Prostate gland (tissue), 2 donors: ENCODE results near the gene HMGXB3. TPM values are rescaled to one million over a fixed set of nuclear protein-coding genes. Genes with fewer than 3 reads are reported as not detected.

Experiments
- DNase-seq: peaks from one replicate; pipeline ENCODE4 v3.0.0-alpha.2; 2019; ENCODE audit warnings: low spot score
- H3K27ac ChIP-seq, 2 donors: fragments of 200-600 bp; sonication (generic); 2 replicates each; pipeline ENCODE4 v1.5.1; 2017 to 2019
- H3K27me3 ChIP-seq: fragments of 200-600 bp; sonication (generic); replicated peaks from 2 replicates; pipeline ENCODE4 v1.5.1; 2019; ENCODE audit not compliant: insufficient read depth
- H3K36me3 ChIP-seq, 2 donors: fragments of 200-600 bp; sonication (generic); 1 replicate in 1 of 2; 2 replicates in 1 of 2; pipeline versions ENCODE4 v1.5.1 to v1.8.1; 2017 to 2019
- H3K4me1 ChIP-seq: fragments of 200-600 bp; sonication (generic); replicated peaks from 2 replicates; pipeline ENCODE4 v1.5.1; 2019
- H3K4me3 ChIP-seq, 2 donors: fragments of 200-600 bp; sonication (generic); 2 replicates each; pipeline ENCODE4 v1.5.1; 2017 to 2019
- H3K9me3 ChIP-seq: fragments of 200-600 bp; sonication (generic); 2 replicates; pipeline ENCODE4 v1.5.1; 2017
- POLR2A ChIP-seq: fragments of 450-650 bp; IDR thresholded peaks from one replicate; pipeline ENCODE4 v1.6.1; 2016; ENCODE audit warnings: antibody characterized with exemption, mild to moderate bottlenecking
- POLR2AphosphoS5 ChIP-seq: sonication (generic); formaldehyde crosslinking; IDR thresholded peaks from one replicate; pipeline ENCODE4 v1.6.1; 2017; ENCODE audit warnings: antibody characterized with exemption
- whole genome bisulfite sequencing: methylation state at CpG from one replicate; pipeline ENCODE4 v1.1.5; 2018; 5-methylcytosine and 5-hydroxymethylcytosine counted together
- intact Hi-C: fragments of 100-400 bp; cut with DNase I; formaldehyde crosslinking; loops from one replicate; pipeline ENCODE4 v1.14.2; 2022
- small RNA-seq, 2 donors: library from RNA; depleted of rRNA; stranded (forward); fragments of <200 nt; gene quantifications; one replicate each; pipeline ENCODE3, GENCODE V24; 2016
- total RNA-seq, 2 donors: library from RNA; depleted of rRNA; stranded (reverse); fragments of >200 nt; gene quantifications; one replicate each; pipeline ENCODE4 v1.1.0, GENCODE V29; 2016
- TF ChIP-seq, protein P1 (sequence below), 4 experiments: fragments of 200-600 bp in 2 of 4; fragments of 450-650 bp in 2 of 4; sonication (generic) in 2 of 4; IDR thresholded peaks; 1 replicate in 3 of 4; 2 replicates in 1 of 4; pipeline ENCODE4 v1.5.1; 2016 to 2019; ENCODE audit warnings: antibody characterized with exemption in 4 of 4, mild to moderate bottlenecking in 2 of 4, moderate library complexity in 2 of 4

The HMGXB3 gene
- total RNA-seq, 2 donors from 2014 or later: 49.6 to 64.2 TPM

- Histone ChIP-seq H3K4me1 (no peaks in the 10 kb centered on the region), H3K27me3 (no peaks in the 10 kb centered on the region), H3K36me3 (no peaks in the 10 kb centered on the region), H3K4me3 (no peak overlapping the region), H3K9me3 (no peaks in the 10 kb centered on the region), H3K27ac (no peak overlapping the region)
- WGBS: 70% methylated on average over 3 of the region's 3 CpGs
- DNase-seq: no peak
- intact Hi-C loops: no loop called here
- TF ChIP-seq POLR2A (no peak), POLR2AphosphoS5 (no peak)
- TF ChIP-seq, protein P1, sequence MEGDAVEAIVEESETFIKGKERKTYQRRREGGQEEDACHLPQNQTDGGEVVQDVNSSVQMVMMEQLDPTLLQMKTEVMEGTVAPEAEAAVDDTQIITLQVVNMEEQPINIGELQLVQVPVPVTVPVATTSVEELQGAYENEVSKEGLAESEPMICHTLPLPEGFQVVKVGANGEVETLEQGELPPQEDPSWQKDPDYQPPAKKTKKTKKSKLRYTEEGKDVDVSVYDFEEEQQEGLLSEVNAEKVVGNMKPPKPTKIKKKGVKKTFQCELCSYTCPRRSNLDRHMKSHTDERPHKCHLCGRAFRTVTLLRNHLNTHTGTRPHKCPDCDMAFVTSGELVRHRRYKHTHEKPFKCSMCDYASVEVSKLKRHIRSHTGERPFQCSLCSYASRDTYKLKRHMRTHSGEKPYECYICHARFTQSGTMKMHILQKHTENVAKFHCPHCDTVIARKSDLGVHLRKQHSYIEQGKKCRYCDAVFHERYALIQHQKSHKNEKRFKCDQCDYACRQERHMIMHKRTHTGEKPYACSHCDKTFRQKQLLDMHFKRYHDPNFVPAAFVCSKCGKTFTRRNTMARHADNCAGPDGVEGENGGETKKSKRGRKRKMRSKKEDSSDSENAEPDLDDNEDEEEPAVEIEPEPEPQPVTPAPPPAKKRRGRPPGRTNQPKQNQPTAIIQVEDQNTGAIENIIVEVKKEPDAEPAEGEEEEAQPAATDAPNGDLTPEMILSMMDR (IDR thresholded peaks at IDR 0.05): no peak
These were observed 91.7 kb downstream of the HMGXB3 start for GRCh38 chr5:150092159-150092787.

DNA sequence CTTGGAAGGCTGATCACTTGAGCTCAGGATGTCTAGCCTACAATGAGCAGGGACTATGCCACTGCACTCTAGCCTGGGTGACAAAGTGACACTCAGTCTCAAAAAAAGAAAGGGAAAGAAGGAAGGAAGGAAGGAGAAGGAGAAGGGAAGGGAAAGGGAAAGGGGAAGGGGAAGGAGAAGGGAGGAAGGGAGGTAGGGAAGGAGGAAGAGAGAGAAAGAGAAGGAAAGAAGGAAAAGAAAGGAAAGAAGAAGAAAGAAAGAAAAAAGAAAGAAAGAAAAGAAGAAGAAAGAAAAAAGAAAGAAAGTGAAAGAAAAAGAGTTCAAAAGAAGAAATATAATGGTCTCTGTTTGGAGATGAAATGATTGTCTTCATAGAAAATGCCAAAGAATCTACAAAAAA lies 96.6 kb downstream of the HMGXB3 start:
- Histone ChIP-seq H3K4me3 (no peak overlapping the region), H3K4me1 (no peaks in the 10 kb centered on the region), H3K36me3 (no peaks in the 10 kb centered on the region), H3K27ac (no peak overlapping the region), H3K9me3 (no peaks in the 10 kb centered on the region), H3K27me3 (no peaks in the 10 kb centered on the region)
- TF ChIP-seq POLR2AphosphoS5: no peak
- TF ChIP-seq POLR2A: no peak
- TF ChIP-seq, protein P1 (IDR thresholded peaks at IDR 0.05): no peak
- DNase-seq: no peak
- intact Hi-C loops: no loop called here

GRCh38 chr5:150101023-150101422 lies 100.5 kb downstream of the HMGXB3 start:
- intact Hi-C loops: no loop called here
- no peak overlapping the region for H3K27ac ChIP-seq
- no peak for TF ChIP-seq POLR2AphosphoS5
- no peak for TF ChIP-seq POLR2A
- TF ChIP-seq, protein P1 (IDR thresholded peaks at IDR 0.05): no peak
- H3K36me3 ChIP-seq: no peaks in the 10 kb centered on the region
- no peaks in the 10 kb centered on the region for H3K4me1 ChIP-seq
- no peaks in the 10 kb centered on the region for H3K9me3 ChIP-seq
- no peak for DNase-seq
- H3K4me3 ChIP-seq: no peak overlapping the region
- WGBS: 68% methylated on average over 6 of the region's 6 CpGs
- no peaks in the 10 kb centered on the region for H3K27me3 ChIP-seq

Small RNA genes within 50 kb of the gene (small RNA-seq; reads per million reads assigned to genes)
- gene RF00019: 0 reads per million in 2 donors

Other genes with a start within 250 kb of the HMGXB3 start
- under 1 TPM in 1 of 2 donors, not detected in 1; 0.91 TPM for gene PDE6A, start 55.9 kb upstream of the HMGXB3 start, total RNA-seq
- gene SLC26A2, start 40.0 kb upstream of the HMGXB3 start, total RNA-seq: 10 to 100 TPM; 19.4 to 31.0 TPM
- gene TIGD6, start 85 bp upstream of the HMGXB3 start, total RNA-seq: 10 to 100 TPM in 1 of 2 donors, 1 to 10 TPM in 1; 4.7 to 11.7 TPM
- gene CSF1R, start 85.8 kb downstream of the HMGXB3 start, total RNA-seq: 10 to 100 TPM; 11.0 to 36.4 TPM
- 100 to 1,000 TPM in 1 of 2 donors, 10 to 100 TPM in 1; 14.5 to 161 TPM for gene PDGFRB, start 155.1 kb downstream of the HMGXB3 start, total RNA-seq
- 1 to 10 TPM in 1 of 2 donors, not detected in 1; 3.2 TPM for gene CDX1, start 166.0 kb downstream of the HMGXB3 start, total RNA-seq
- not detected for gene SLC6A7, start 189.3 kb downstream of the HMGXB3 start, total RNA-seq